Trophoblast cell (in vitro differentiated cells and primary cell): ENCODE results near the gene HTRA2.

Experiments
- DNase-seq, 2 donors: peaks; one replicate each; pipeline ENCODE4 v3.0.0-alpha.2; 2016
- H2AFZ ChIP-seq: 2 replicates; pipeline ENCODE4 v1.6.1; 2013; ENCODE audit warnings: low read length, moderate library complexity, mild to moderate bottlenecking; ENCODE audit not compliant: insufficient read depth, poor library complexity
- H2AK5ac ChIP-seq: 2 replicates; pipeline ENCODE4 v1.6.1; 2013; ENCODE audit warnings: mild to moderate bottlenecking, low read length
- H2BK120ac ChIP-seq: 2 replicates; pipeline ENCODE4 v1.6.1; 2013; ENCODE audit warnings: low read length, mild to moderate bottlenecking, moderate library complexity; ENCODE audit not compliant: insufficient read depth, poor library complexity
- H2BK12ac ChIP-seq: 2 replicates; pipeline ENCODE4 v1.6.1; 2013; ENCODE audit warnings: mild to moderate bottlenecking, low read length, moderate library complexity
- H2BK5ac ChIP-seq: 2 replicates; pipeline ENCODE4 v1.6.1; 2013; ENCODE audit warnings: low read length, low read depth, moderate library complexity, mild to moderate bottlenecking; ENCODE audit not compliant: poor library complexity
- H3K14ac ChIP-seq: 2 replicates; pipeline ENCODE4 v1.6.1; 2013; ENCODE audit warnings: mild to moderate bottlenecking, low read length
- H3K18ac ChIP-seq: 2 replicates; pipeline ENCODE4 v1.6.1; 2013; ENCODE audit warnings: mild to moderate bottlenecking, low read length
- H3K23ac ChIP-seq: 2 replicates; pipeline ENCODE4 v1.6.1; 2013; ENCODE audit warnings: low read length
- H3K27ac ChIP-seq: 2 replicates; pipeline ENCODE4 v1.5.1; 2013; ENCODE audit warnings: low read depth, mild to moderate bottlenecking, inconsistent platforms, low read length, moderate library complexity
- H3K27me3 ChIP-seq: 2 replicates; pipeline ENCODE4 v1.6.1; 2013; ENCODE audit warnings: inconsistent platforms, mild to moderate bottlenecking, low read length, moderate library complexity; ENCODE audit not compliant: insufficient read depth
- H3K36me3 ChIP-seq, 2 experiments: 1 replicate in 1 of 2; 2 replicates in 1 of 2; pipeline ENCODE4 v1.6.1; 2013; ENCODE audit warnings: low read length in 2 of 2, mild to moderate bottlenecking in 2 of 2, moderate library complexity in 1 of 2; ENCODE audit not compliant: insufficient read depth in 2 of 2, control insufficient read depth in 1 of 2
- H3K4ac ChIP-seq: 2 replicates; pipeline ENCODE4 v1.6.1; 2013; ENCODE audit warnings: low read depth, mild to moderate bottlenecking, low read length, moderate library complexity
- H3K4me1 ChIP-seq, 2 experiments: 1 replicate in 1 of 2; 2 replicates in 1 of 2; pipeline ENCODE4 v1.6.1; 2013; ENCODE audit warnings: low read length in 2 of 2, mild to moderate bottlenecking in 2 of 2, moderate library complexity in 1 of 2; ENCODE audit not compliant: insufficient read depth in 2 of 2, control insufficient read depth in 1 of 2
- H3K4me2 ChIP-seq: 2 replicates; pipeline ENCODE4 v1.6.1; 2013; ENCODE audit warnings: inconsistent platforms, mild to moderate bottlenecking, low read length, moderate library complexity
- H3K4me3 ChIP-seq: 2 replicates; pipeline ENCODE4 v1.5.1; 2013; ENCODE audit warnings: mild to moderate bottlenecking, low read depth, low read length, inconsistent platforms
- H3K79me1 ChIP-seq: one replicate; pipeline ENCODE4 v1.6.1; 2013; ENCODE audit warnings: low read length
- H3K79me2 ChIP-seq: 2 replicates; pipeline ENCODE4 v1.6.1; 2013; ENCODE audit warnings: low read length, mild to moderate bottlenecking; ENCODE audit not compliant: control insufficient read depth, insufficient read depth, poor library complexity
- H3K9ac ChIP-seq: 2 replicates; pipeline ENCODE4 v1.6.1; 2013; ENCODE audit warnings: mild to moderate bottlenecking, low read length
- H3K9me3 ChIP-seq: 2 replicates; pipeline ENCODE4 v1.6.1; 2013; ENCODE audit warnings: low read depth, mild to moderate bottlenecking, control low read depth, inconsistent platforms, low read length; ENCODE audit not compliant: insufficient read depth
- H4K12ac ChIP-seq: 2 replicates; pipeline ENCODE4 v1.6.1; 2013; ENCODE audit warnings: low read depth, mild to moderate bottlenecking, low read length, moderate library complexity
- H4K8ac ChIP-seq: 2 replicates; pipeline ENCODE4 v1.6.1; 2013; ENCODE audit warnings: low read depth, mild to moderate bottlenecking, low read length, moderate library complexity
- H4K91ac ChIP-seq: one replicate; pipeline ENCODE4 v1.6.1; 2013; ENCODE audit warnings: low read depth, mild to moderate bottlenecking, low read length, moderate library complexity
- WGBS: extraction: QIAGEN DNeasy Blood & Tissue Kit; methylation state at CpG from one replicate; pipeline ENCODE4 v1.1.7; 2013; ENCODE audit warnings: missing lambda C conversion rate; ENCODE audit not compliant: insufficient read length, insufficient coverage; ENCODE audit errors: extremely low coverage; 5-methylcytosine and 5-hydroxymethylcytosine counted together

The HTRA2 gene

GRCh38 chr2:74551942-74552913, 22.5 kb downstream of the HTRA2 start:
- Histone ChIP-seq H3K9ac (no peak overlapping the region), H2BK120ac (no peak overlapping the region), H3K14ac (no peak overlapping the region), H2BK5ac (no peak overlapping the region), H2AK5ac (no peak overlapping the region), H3K36me3 (no peaks in the 10 kb centered on the region), H3K23ac (no peak overlapping the region), H3K4ac (no peak overlapping the region), H4K8ac (no peak overlapping the region), H4K12ac (no peak overlapping the region), H2AFZ (no peak overlapping the region), H3K27ac (no peak overlapping the region), H3K9me3 (peaks cover 12% of the 10 kb centered on the region), H3K4me1 (peaks cover 13 to 24% of the 10 kb centered on the region in 2 experiments), H2BK12ac (no peak overlapping the region), H3K4me2 (no peak overlapping the region), H4K91ac (no peak overlapping the region), H3K27me3 (peaks cover 43% of the 10 kb centered on the region), H3K79me2 (no peaks in the 10 kb centered on the region), H3K18ac (no peak overlapping the region), H3K79me1 (peaks cover 7% of the 10 kb centered on the region), H3K4me3 (no peak overlapping the region)
- no CpG with 5 or more reads among the region's 21 CpGs for WGBS
- DNase-seq: no peak

GRCh38 chr2:74552914-74553811, 23.4 kb downstream of the HTRA2 start:
- no peak overlapping the region for H2BK5ac ChIP-seq
- H3K4me1 ChIP-seq: peaks cover 13 to 24% of the 10 kb centered on the region in 2 experiments
- H3K9ac ChIP-seq: peak overlapping the region; percentile 29
- peaks cover 7% of the 10 kb centered on the region for H3K79me1 ChIP-seq
- H2AFZ ChIP-seq: peak overlapping the region; percentile 17
- H3K27ac ChIP-seq: no peak overlapping the region
- H4K8ac ChIP-seq: peak overlapping the region; percentile 18
- H3K79me2 ChIP-seq: no peaks in the 10 kb centered on the region
- H3K14ac ChIP-seq: no peak overlapping the region
- no peak overlapping the region for H3K4ac ChIP-seq
- no peaks in the 10 kb centered on the region for H3K36me3 ChIP-seq
- peaks cover 12% of the 10 kb centered on the region for H3K9me3 ChIP-seq
- H2BK12ac ChIP-seq: peak overlapping the region; percentile 13
- H3K18ac ChIP-seq: no peak overlapping the region
- no peak overlapping the region for H4K91ac ChIP-seq
- no CpG with 5 or more reads among the region's 27 CpGs for WGBS
- no peak overlapping the region for H3K4me3 ChIP-seq
- peaks cover 40% of the 10 kb centered on the region for H3K27me3 ChIP-seq
- DNase-seq: no peak
- no peak overlapping the region for H3K23ac ChIP-seq
- no peak overlapping the region for H2AK5ac ChIP-seq
- no peak overlapping the region for H4K12ac ChIP-seq
- H2BK120ac ChIP-seq: no peak overlapping the region
- peak overlapping the region; percentile 82 for H3K4me2 ChIP-seq

DNA sequence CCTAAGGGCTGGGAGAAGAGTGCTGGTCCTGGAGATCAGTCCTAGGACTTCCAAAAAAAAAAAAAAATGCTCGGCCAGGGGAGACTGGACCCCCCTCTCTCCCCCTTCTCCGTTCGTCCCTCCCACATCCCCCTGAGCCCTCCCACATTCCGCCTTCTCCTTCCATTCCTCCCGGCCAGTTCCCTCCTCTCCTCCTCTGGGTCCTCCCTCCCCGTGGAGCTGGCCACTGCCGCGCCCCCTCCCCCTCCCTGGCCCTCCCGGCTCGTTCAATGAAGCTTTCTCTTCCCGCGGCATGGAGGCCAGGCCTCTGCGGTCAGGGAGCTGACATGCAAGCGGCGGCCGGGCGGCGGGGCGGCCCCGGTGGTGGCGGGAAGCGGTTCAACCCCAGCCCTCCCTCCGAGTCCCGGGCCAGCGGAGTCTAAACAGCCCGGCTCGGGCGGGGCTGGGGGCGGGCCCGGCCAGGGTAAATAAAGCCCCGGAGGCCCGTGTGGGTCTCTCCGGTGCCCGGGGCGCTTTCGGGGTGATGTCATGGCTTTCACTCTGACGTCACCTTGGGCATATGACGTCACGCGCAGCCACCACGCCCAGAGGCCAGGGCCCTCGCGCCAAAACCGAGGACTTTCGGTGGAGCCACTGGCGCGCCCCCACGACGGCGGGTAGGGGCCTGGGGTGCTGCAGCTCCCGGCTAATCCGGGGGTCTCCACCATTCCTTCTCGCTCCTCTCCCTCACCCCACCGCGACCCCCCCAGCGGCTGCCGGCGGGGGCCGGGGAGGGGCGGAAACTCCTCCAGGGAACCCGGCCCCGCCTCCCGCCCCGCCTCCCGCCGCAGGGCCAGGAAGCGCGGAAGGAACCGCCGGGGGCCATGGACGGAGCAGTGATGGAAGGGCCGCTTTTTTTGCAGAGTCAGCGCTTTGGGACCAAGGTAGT, 24.4 kb downstream of the HTRA2 start, which contains the start of the genes DOK1 and LOXL3:
TSS of gene DOK1 (plus strand) at position 829 of the 928 bp plus-strand sequence. CDS start at position 864, 35 bp downstream.
TSS of gene LOXL3 (minus strand) at position 51 of the 928 bp plus-strand sequence. CDS start 1,308 bp downstream, outside the sequence.
- H4K91ac ChIP-seq: peak within 1 kb of the TSS; percentile 70
- no peak within 1 kb of the TSS for H3K23ac ChIP-seq
- peak within 1 kb of the TSS; percentile 13 for H2BK12ac ChIP-seq
- no peak within 1 kb of the TSS for H2AK5ac ChIP-seq
- no peaks in the 10 kb centered on the region for H3K79me2 ChIP-seq
- peak within 1 kb of the TSS; percentile 58 for H4K12ac ChIP-seq
- peak within 1 kb of the TSS; percentile 29 for H3K9ac ChIP-seq
- H3K4me1 ChIP-seq: peaks cover 10 to 20% of the 10 kb centered on the region in 2 experiments
- H4K8ac ChIP-seq: peak within 1 kb of the TSS; percentile 64
- peak within 1 kb of the TSS; percentile 54 for H3K14ac ChIP-seq
- peak within 1 kb of the TSS; percentile 85 for H3K18ac ChIP-seq
- peak within 1 kb of the TSS; percentile 61 for H2AFZ ChIP-seq
- H3K9me3 ChIP-seq: peaks cover 9% of the 10 kb centered on the region
- peak within 1 kb of the TSS; percentile 82 for H3K4me2 ChIP-seq
- H3K79me1 ChIP-seq: peaks cover 7% of the 10 kb centered on the region
- DNase-seq: peak; percentile 84 to 91
- H3K4ac ChIP-seq: no peak within 1 kb of the TSS
- WGBS: no CpG with 5 or more reads among the region's 73 CpGs
- peak within 1 kb of the TSS; percentile 3 for H2BK120ac ChIP-seq
- H3K27ac ChIP-seq: no peak within 1 kb of the TSS
- H3K27me3 ChIP-seq: peaks cover 30% of the 10 kb centered on the region
- H2BK5ac ChIP-seq: peak within 1 kb of the TSS; percentile 12
- H3K4me3 ChIP-seq: peak within 1 kb of the TSS; percentile 67
- no peaks in the 10 kb centered on the region for H3K36me3 ChIP-seq
